Amniotic stem cell (primary cell): Measurements from ENCODE around the gene JDP2.

Experiments
- DNase-seq: peaks from one replicate; lab custom pipeline; 2025; lab: John Stamatoyannopoulos, UW

JDP2 gene

GRCh38 chr14:75437201-75438143 is 9.7 kb downstream of the JDP2 start:
- no peak for DNase-seq

- DNase-seq = no peak
Measured at GRCh38 chr14:75438486-75439080, 10.8 kb downstream of the JDP2 start.

- no peak for DNase-seq
Measured at GRCh38 chr14:75439989-75440388, 12.2 kb downstream of the JDP2 start.

GRCh38 chr14:75440733-75441477 is 13.1 kb downstream of the JDP2 start:
- DNase-seq = no peak

- no peak for DNase-seq
Measured at GRCh38 chr14:75441728-75442127, 13.9 kb downstream of the JDP2 start.

- DNase-seq = no peak
Measured at GRCh38 chr14:75442166-75442565, 14.3 kb downstream of the JDP2 start.

GRCh38 chr14:75442642-75443041 is 14.8 kb downstream of the JDP2 start:
- DNase-seq = no peak

- no peak for DNase-seq
Measured at GRCh38 chr14:75443203-75443969, 15.6 kb downstream of the JDP2 start.

- no peak for DNase-seq
Measured at GRCh38 chr14:75445236-75445635, 17.4 kb downstream of the JDP2 start.

GRCh38 chr14:75445963-75446362 is 18.1 kb downstream of the JDP2 start:
- DNase-seq = no peak

- no peak for DNase-seq
Measured at GRCh38 chr14:75446447-75446846, 18.6 kb downstream of the JDP2 start.

GRCh38 chr14:75448209-75448608 is 20.4 kb downstream of the JDP2 start:
- no peak for DNase-seq

GRCh38 chr14:75449036-75449435 is 21.2 kb downstream of the JDP2 start:
- DNase-seq = no peak

GRCh38 chr14:75449696-75450095 is 21.9 kb downstream of the JDP2 start:
- DNase-seq = no peak

- no peak for DNase-seq
Measured at GRCh38 chr14:75450381-75451276, 22.8 kb downstream of the JDP2 start.

- DNase-seq = no peak
Measured at GRCh38 chr14:75452324-75452723, 24.5 kb downstream of the JDP2 start.

GRCh38 chr14:75452900-75453816 is 25.3 kb downstream of the JDP2 start:
- peak; percentile 75 for DNase-seq

- DNase-seq = no peak
Measured at GRCh38 chr14:75453817-75454434, 26.1 kb downstream of the JDP2 start.

- no peak for DNase-seq
Measured at GRCh38 chr14:75454963-75455546, 27.2 kb downstream of the JDP2 start.
